Endothelial cell (in vitro differentiated cells): ENCODE measurements around the gene NFIB. TPM values are rescaled to one million over a fixed set of nuclear protein-coding genes. Genes with fewer than 3 reads are reported as not detected.

Source experiments
- DNase-seq: peaks from one replicate; pipeline ENCODE4 v3.0.0; 2021; ENCODE audit warnings: low spot score
- H3K27ac Mint-ChIP-seq: one replicate; pipeline ENCODE4 v1.8.0; 2021; ENCODE audit warnings: mixed read lengths, inconsistent platforms; ENCODE audit not compliant: unreplicated experiment
- H3K27me3 Mint-ChIP-seq: one replicate; pipeline ENCODE4 v1.8.0; 2021; ENCODE audit warnings: mild to moderate bottlenecking, moderate library complexity, mixed read lengths, inconsistent platforms; ENCODE audit not compliant: unreplicated experiment
- H3K36me3 Mint-ChIP-seq: one replicate; pipeline ENCODE4 v1.8.0; 2021; ENCODE audit warnings: mild to moderate bottlenecking, low read depth, mixed read lengths, inconsistent platforms; ENCODE audit not compliant: unreplicated experiment
- H3K4me1 Mint-ChIP-seq: one replicate; pipeline ENCODE4 v1.8.0; 2021; ENCODE audit warnings: mild to moderate bottlenecking, mixed read lengths, inconsistent platforms; ENCODE audit not compliant: unreplicated experiment
- H3K4me3 Mint-ChIP-seq: one replicate; pipeline ENCODE4 v1.8.0; 2021; ENCODE audit warnings: mild to moderate bottlenecking, mixed read lengths, inconsistent platforms; ENCODE audit not compliant: unreplicated experiment
- H3K9me3 Mint-ChIP-seq: one replicate; pipeline ENCODE4 v1.8.0; 2021; ENCODE audit warnings: mixed read lengths, inconsistent platforms; ENCODE audit not compliant: unreplicated experiment
- CTCF ChIP-seq: fragments of 200-600 bp; sonication (generic); IDR thresholded peaks from one replicate; pipeline ENCODE4 v1.5.0; 2021; ENCODE audit warnings: antibody characterized with exemption; ENCODE audit not compliant: unreplicated experiment
- total RNA-seq: library from RNA; stranded (reverse); fragmentation: NEBNext Ultra II Directional; extraction: Animal tissue kit (Norgen Biotek cat#: 25700); gene quantifications from one replicate; pipeline ENCODE4 v1.2.1, GENCODE V29; 2021; ENCODE audit not compliant: unreplicated experiment

NFIB gene
- total RNA-seq, 1 donor from 2014 or later = 120 TPM

GRCh38 chr9:14213504-14213903 lies 100.4 kb downstream of the NFIB start:
- peak overlapping the region; percentile 49 for H3K27ac Mint-ChIP-seq
- DNase-seq = no peak
- H3K9me3 Mint-ChIP-seq = no peaks in the 10 kb centered on the region
- H3K4me3 Mint-ChIP-seq = peak overlapping the region; percentile 53
- no peak for TF ChIP-seq CTCF
- peaks cover 4% of the 10 kb centered on the region for H3K27me3 Mint-ChIP-seq
- H3K36me3 Mint-ChIP-seq = peaks cover 10% of the 10 kb centered on the region
- peaks cover 51% of the 10 kb centered on the region for H3K4me1 Mint-ChIP-seq

- no peak overlapping the region for H3K27ac Mint-ChIP-seq
- no peak for DNase-seq
- H3K27me3 Mint-ChIP-seq = peaks cover 4% of the 10 kb centered on the region
- peaks cover 49% of the 10 kb centered on the region for H3K4me1 Mint-ChIP-seq
- H3K4me3 Mint-ChIP-seq = no peak overlapping the region
- no peak for TF ChIP-seq CTCF
- H3K36me3 Mint-ChIP-seq = peaks cover 10% of the 10 kb centered on the region
- no peaks in the 10 kb centered on the region for H3K9me3 Mint-ChIP-seq
These were observed 101.1 kb downstream of the NFIB start for GRCh38 chr9:14212697-14213420.

- Mint-ChIP-seq H3K4me3 (no peak overlapping the region), H3K27ac (no peak overlapping the region), H3K4me1 (peaks cover 47% of the 10 kb centered on the region), H3K27me3 (peaks cover 4% of the 10 kb centered on the region), H3K9me3 (no peaks in the 10 kb centered on the region), H3K36me3 (peaks cover 13% of the 10 kb centered on the region)
- TF ChIP-seq CTCF = no peak
- DNase-seq = no peak
These were observed 101.9 kb downstream of the NFIB start for GRCh38 chr9:14212077-14212476.

GRCh38 chr9:14211564-14211963 lies 102.4 kb downstream of the NFIB start:
- no peaks in the 10 kb centered on the region for H3K9me3 Mint-ChIP-seq
- peaks cover 47% of the 10 kb centered on the region for H3K4me1 Mint-ChIP-seq
- DNase-seq = no peak
- no peak overlapping the region for H3K27ac Mint-ChIP-seq
- TF ChIP-seq CTCF = no peak
- H3K36me3 Mint-ChIP-seq = peaks cover 13% of the 10 kb centered on the region
- peaks cover 4% of the 10 kb centered on the region for H3K27me3 Mint-ChIP-seq
- H3K4me3 Mint-ChIP-seq = no peak overlapping the region

GRCh38 chr9:14210428-14210827 lies 103.5 kb downstream of the NFIB start:
- Mint-ChIP-seq H3K4me1 (peaks cover 39% of the 10 kb centered on the region), H3K27ac (no peak overlapping the region), H3K27me3 (peaks cover 6% of the 10 kb centered on the region), H3K4me3 (no peak overlapping the region), H3K36me3 (peaks cover 13% of the 10 kb centered on the region), H3K9me3 (no peaks in the 10 kb centered on the region)
- DNase-seq = no peak
- no peak for TF ChIP-seq CTCF
